ENCODE results near the gene GALNT10. TPM values are rescaled to one million over a fixed set of nuclear protein-coding genes. Genes with fewer than 3 reads are reported as not detected.

The GALNT10 gene
- total RNA-seq, 4 donors from 2014 or later = 35.9 to 59.4 (median 46.8) TPM

DNA sequence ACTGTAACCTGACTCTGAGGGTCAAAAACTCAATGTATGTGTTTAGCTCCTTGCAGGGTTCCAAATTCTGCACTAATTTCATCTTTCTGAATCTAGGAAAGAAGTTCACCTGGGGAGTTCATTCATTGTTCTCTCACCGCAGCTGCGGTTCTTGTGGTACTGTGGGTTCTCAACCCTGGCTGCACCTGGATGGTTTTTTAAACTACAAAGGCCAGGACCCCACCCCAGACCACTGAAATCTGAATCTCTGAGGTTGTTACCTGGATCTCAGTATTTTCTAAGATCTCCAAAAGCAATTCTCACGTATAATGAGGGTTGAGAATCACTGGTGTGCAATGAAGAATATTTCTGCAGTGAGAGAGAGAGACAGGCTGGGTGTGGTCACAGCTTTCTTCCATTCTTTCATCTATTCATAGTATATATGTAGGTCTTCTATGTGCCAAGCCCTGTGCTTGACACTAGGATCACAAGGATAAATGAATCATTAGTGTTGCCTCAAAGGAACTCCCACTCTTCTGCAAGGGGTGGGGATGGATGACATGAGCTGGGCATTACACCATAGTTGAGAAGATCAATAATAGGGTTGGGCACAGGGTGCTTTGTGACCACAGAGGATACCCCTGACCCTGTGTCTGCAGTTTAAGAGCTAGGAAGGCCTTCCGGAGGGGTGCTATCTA lies 109.8 kb downstream of the GALNT10 start:
- DNase-seq = no peak
- Histone ChIP-seq H3K27ac (no peak overlapping the region), H3K4me1 (peaks cover 0 to 9% (median 0%) of the 10 kb centered on the region in 4 donors), H3K27me3 (no peaks in the 10 kb centered on the region), H3K9me3 (peaks cover 0 to 5% (median 0%) of the 10 kb centered on the region in 4 donors), H3K36me3 (peaks cover 0 to 4% (median 0%) of the 10 kb centered on the region in 3 donors), H3K4me3 (no peak overlapping the region)
- TF ChIP-seq, protein P1, sequence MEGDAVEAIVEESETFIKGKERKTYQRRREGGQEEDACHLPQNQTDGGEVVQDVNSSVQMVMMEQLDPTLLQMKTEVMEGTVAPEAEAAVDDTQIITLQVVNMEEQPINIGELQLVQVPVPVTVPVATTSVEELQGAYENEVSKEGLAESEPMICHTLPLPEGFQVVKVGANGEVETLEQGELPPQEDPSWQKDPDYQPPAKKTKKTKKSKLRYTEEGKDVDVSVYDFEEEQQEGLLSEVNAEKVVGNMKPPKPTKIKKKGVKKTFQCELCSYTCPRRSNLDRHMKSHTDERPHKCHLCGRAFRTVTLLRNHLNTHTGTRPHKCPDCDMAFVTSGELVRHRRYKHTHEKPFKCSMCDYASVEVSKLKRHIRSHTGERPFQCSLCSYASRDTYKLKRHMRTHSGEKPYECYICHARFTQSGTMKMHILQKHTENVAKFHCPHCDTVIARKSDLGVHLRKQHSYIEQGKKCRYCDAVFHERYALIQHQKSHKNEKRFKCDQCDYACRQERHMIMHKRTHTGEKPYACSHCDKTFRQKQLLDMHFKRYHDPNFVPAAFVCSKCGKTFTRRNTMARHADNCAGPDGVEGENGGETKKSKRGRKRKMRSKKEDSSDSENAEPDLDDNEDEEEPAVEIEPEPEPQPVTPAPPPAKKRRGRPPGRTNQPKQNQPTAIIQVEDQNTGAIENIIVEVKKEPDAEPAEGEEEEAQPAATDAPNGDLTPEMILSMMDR (IDR thresholded peaks at IDR 0.05) = no peak
- TF ChIP-seq POLR2A (IDR thresholded peaks at IDR 0.05) = no peak

DNA sequence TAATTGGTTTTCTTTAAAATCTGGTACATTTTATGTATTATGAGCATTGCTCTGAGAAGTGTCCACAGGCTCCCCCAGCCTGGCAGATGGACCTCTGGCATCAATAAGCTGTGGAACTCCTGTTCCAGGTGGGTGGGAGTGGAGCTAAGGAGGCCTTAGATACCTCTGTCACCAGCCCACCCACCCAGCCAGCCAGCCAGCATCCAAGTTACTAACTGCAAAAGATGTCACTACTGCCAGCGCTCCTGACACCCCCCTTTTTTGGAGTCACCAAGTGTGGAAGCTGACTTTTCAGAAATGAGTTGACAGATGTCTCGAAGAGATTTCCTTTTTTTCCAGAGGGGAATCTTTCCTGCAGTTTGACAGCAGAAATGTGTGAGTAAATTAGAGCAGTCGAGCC lies 111.2 kb downstream of the GALNT10 start:
- H3K27me3 ChIP-seq = no peaks in the 10 kb centered on the region
- H3K9me3 ChIP-seq = peaks cover 0 to 5% (median 0%) of the 10 kb centered on the region in 4 donors
- no peak for DNase-seq
- TF ChIP-seq, protein P1 (IDR thresholded peaks at IDR 0.05) = no peak
- TF ChIP-seq POLR2A (IDR thresholded peaks at IDR 0.05) = no peak
- H3K27ac ChIP-seq = no peak overlapping the region
- H3K4me1 ChIP-seq = peaks cover 0 to 6% (median 0%) of the 10 kb centered on the region in 4 donors
- no peak overlapping the region for H3K4me3 ChIP-seq
- H3K36me3 ChIP-seq = peaks cover 0 to 4% (median 0%) of the 10 kb centered on the region in 3 donors

DNA sequence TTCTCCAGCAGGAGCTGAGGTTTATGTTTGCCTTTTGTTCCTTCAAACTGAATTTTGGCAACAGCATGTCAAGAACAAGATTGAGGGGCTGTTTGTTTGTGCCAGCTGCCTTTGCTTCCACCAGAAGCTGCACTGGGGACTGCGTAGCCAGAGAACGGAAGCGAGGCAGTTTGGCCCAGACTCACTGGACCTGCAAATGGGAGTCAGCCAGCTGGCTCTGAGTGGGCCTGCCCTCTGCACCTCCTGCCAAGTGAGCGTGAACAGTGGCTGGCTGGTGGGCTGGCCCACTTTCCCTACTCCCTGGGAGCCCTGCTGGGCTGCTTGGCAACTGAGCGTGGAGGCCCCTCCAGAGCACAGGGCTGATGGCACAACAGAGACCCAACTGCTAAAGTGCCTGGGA lies 111.6 kb downstream of the GALNT10 start:
- H3K27ac ChIP-seq = no peak overlapping the region
- peaks cover 0 to 4% (median 0%) of the 10 kb centered on the region in 3 donors for H3K36me3 ChIP-seq
- TF ChIP-seq POLR2A (IDR thresholded peaks at IDR 0.05) = no peak
- TF ChIP-seq, protein P1 (IDR thresholded peaks at IDR 0.05) = no peak
- peaks cover 0 to 6% (median 0%) of the 10 kb centered on the region in 4 donors for H3K4me1 ChIP-seq
- H3K9me3 ChIP-seq = peaks cover 0 to 5% (median 0%) of the 10 kb centered on the region in 4 donors
- DNase-seq = no peak
- H3K4me3 ChIP-seq = no peak overlapping the region
- H3K27me3 ChIP-seq = no peaks in the 10 kb centered on the region

DNA sequence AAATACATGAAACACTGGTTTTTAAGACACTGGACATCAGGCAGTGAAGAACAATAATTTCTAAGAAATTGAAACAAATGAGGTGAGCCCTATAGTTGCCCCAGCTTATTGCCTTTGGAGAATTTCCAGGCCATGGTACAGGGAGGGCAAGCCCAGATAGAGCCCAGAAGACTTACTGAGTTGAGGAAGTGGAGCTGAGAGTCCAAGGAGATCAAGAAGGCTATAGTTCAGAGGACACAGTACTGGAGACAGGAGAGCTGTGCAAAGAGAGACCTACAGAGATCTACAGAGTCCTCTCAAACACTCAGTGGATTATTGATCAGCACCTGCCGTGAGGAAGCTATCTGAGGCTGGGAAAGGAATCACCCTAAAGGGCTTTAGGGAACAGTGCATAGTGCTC lies 112.6 kb downstream of the GALNT10 start:
- H3K27ac ChIP-seq = peak overlapping the region in 1 of 4 donors; percentile 13
- H3K4me1 ChIP-seq = peaks cover 0 to 6% (median 0%) of the 10 kb centered on the region in 4 donors
- H3K36me3 ChIP-seq = peaks cover 0 to 1% (median 0%) of the 10 kb centered on the region in 3 donors
- TF ChIP-seq, protein P1 (IDR thresholded peaks at IDR 0.05) = no peak
- TF ChIP-seq POLR2A (IDR thresholded peaks at IDR 0.05) = no peak
- no peak for DNase-seq
- no peak overlapping the region for H3K4me3 ChIP-seq
- H3K27me3 ChIP-seq = no peaks in the 10 kb centered on the region
- peaks cover 0 to 5% (median 0%) of the 10 kb centered on the region in 4 donors for H3K9me3 ChIP-seq

DNA sequence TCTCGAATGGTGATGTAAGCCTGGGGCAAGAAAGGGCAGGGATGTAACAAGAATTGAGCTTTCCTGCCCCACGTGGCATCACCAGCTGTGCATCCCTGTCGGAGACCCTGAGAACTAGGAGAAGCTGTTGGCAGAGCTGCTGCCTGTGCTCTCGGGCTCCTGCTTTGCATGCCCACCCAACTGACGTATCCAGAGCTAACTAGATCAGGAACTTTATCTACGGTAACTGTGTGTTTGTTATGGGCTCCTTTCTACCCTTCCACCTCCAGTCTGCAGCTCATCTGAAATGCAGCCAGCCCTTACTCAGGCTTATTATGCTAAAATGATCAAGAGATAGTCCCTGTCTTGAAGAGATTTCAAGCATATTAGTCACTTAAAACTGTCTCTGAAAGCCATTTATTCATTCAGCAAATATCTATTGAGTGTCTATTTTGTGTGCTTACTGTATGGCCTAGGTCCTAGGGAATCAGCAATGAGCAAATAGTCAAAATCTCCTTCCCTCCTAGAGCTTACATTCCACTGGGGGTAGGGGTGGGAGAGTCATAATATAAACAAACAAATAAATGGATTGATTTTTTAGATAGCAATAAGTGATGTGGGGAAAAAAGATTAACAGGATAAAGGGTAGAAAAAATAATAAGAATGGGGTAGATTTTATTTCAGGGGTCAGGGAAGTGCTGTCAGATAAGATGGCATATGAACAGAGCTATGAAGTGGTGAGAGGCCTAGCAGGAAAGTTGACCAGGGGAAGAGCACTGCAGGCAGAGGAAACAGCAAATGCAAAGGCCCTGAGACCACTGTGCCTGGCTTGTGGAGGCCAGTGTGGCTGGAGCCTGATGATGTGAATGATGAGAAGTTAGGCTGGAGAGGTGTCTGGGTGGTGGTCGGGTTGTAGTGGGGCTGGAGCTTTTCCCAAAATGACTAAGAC lies 118.2 kb downstream of the GALNT10 start:
- H3K27ac ChIP-seq = no peak overlapping the region
- TF ChIP-seq POLR2A (IDR thresholded peaks at IDR 0.05) = no peak
- TF ChIP-seq, protein P1 (IDR thresholded peaks at IDR 0.05) = no peak

More for the DNA sequence above, 118.2 kb downstream of the GALNT10 start:
- peaks cover 0 to 5% (median 0%) of the 10 kb centered on the region in 4 donors for H3K9me3 ChIP-seq
- no peak overlapping the region for H3K4me3 ChIP-seq
- DNase-seq = no peak
- H3K4me1 ChIP-seq = no peaks in the 10 kb centered on the region
- H3K27me3 ChIP-seq = no peaks in the 10 kb centered on the region
- no peaks in the 10 kb centered on the region for H3K36me3 ChIP-seq
